Measurements from ENCODE around the gene TRDN.

GRCh38 chr6:123309130-123309529 lies 327.6 kb downstream of the TRDN start:
- no peak for TF ChIP-seq CTCF (IDR thresholded peaks at IDR 0.05)
- TF ChIP-seq POLR2A (IDR thresholded peaks at IDR 0.05), result no peak

Measured in esophagus squamous epithelium (tissue), 4 donors.